Measurements from ENCODE around the gene ADAD1. TPM values are rescaled to one million over a fixed set of nuclear protein-coding genes. Genes with fewer than 3 reads are reported as not detected.

The ADAD1 gene
- total and polyA plus RNA-seq, 2 donors (not counting 3 experiments of a cell fraction or from before 2014, with no cell fraction given) = not detected

DNA sequence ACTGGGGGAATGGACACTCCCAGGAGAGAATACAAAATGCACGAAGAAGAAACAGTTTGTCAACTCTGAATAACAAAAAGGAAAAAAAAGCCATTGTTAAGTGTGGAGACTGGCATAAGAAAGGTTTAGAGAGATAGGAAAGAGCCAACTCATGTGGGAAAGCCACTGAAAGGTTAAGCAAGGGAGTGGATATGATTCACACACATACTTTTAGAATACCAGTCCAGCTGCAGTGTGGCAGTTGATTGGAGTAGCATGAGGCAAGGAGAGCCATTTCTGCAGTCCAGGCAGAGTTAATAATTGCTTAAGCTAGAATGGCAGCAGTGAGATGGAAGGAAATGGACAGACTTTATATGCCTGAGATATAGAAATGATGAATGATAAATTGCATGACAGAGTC is 36.9 kb upstream of the ADAD1 start:
- ChIA-PET POLR2A (no interaction called here), CTCF (interaction anchor here (0.5 kb wide), 1 partner anchor 23 kb away, joined by 3 read pairs; no protein-coding TSS in a partner anchor)
- Histone ChIP-seq H3K4me2 (ENCODE audit: insufficient read depth, low read length) (no peak overlapping the region), H3K9ac (replicated peaks; ENCODE audit: extremely low read depth, insufficient read depth, low read length) (no peak overlapping the region), H3K79me2 (ENCODE audit: control insufficient read depth, insufficient read depth, low read length) (no peaks in the 10 kb centered on the region), H3K36me3 (ENCODE audit: control insufficient read depth in 2 of 2, extremely low read depth in 1 of 2, insufficient read depth in 2 of 2, low read length in 2 of 2) (peaks cover 2 to 3% of the 10 kb centered on the region in 2 experiments), H3K4me3 (replicated peaks in 1 of 3; ENCODE audit: insufficient read depth in 1 of 3, low read depth in 1 of 3, low read length in 3 of 3) (no peak overlapping the region), H3K9me3 (replicated peaks; ENCODE audit: control insufficient read depth, insufficient read depth, low read length) (no peaks in the 10 kb centered on the region), H4K20me1 (replicated peaks; ENCODE audit: control insufficient read depth, extremely low read depth, insufficient read depth, low read length) (no peaks in the 10 kb centered on the region), H3K9me1 (replicated peaks; ENCODE audit: control insufficient read depth, extremely low read depth, insufficient read depth, low read length) (no peaks in the 10 kb centered on the region), H2AFZ (ENCODE audit: low read depth, low read length) (no peak overlapping the region), H3K27me3 (ENCODE audit: control insufficient read depth in 2 of 2, insufficient read depth in 2 of 2, low read length in 2 of 2) (no peaks in the 10 kb centered on the region), H3K27ac (ENCODE audit: insufficient read depth, low read depth, low read length) (no peak overlapping the region), H3K4me1 (ENCODE audit: control insufficient read depth, extremely low read depth, insufficient read depth, low read length) (no peaks in the 10 kb centered on the region)
- intact Hi-C loops (cut with micrococcal nuclease) (no loop called here), dilution Hi-C loops (cut with MboI; ENCODE audit: extremely low pct_ligation_motif_present, low sequenced_read_pairs) (no loop called here)
- FAIRE-seq (no peak), DNase-seq (ENCODE audit: low read depth, low spot score) (no peak)
- no TSS peak for BruUV-seq (replicated peaks)
- no peak for TF ChIP-seq POLR2AphosphoS5 (IDR thresholded peaks at IDR 0.05; ENCODE audit: insufficient read depth, low read depth, low read length)
- TF ChIP-seq FOS (IDR thresholded peaks at IDR 0.05; ENCODE audit: borderline replicate concordance, insufficient read depth, low read length) = no peak
- no peak for TF ChIP-seq MAX (IDR thresholded peaks at IDR 0.05; ENCODE audit: insufficient read depth, insufficient read length)
- no peak for TF ChIP-seq MYC (IDR thresholded peaks at IDR 0.05; ENCODE audit: low read depth, low read length)
- no peak for TF ChIP-seq JUN (IDR thresholded peaks at IDR 0.05; ENCODE audit: borderline replicate concordance, insufficient read depth, insufficient read length, low read depth)
- no peak for TF ChIP-seq EZH2 (IDR thresholded peaks at IDR 0.05; ENCODE audit: borderline replicate concordance, low read depth, low read length, severe bottlenecking)
- TF ChIP-seq GATA2 (IDR thresholded peaks at IDR 0.05; ENCODE audit: insufficient read depth, insufficient read length, low read depth, low read length) = no peak
- TF ChIP-seq, protein P1, sequence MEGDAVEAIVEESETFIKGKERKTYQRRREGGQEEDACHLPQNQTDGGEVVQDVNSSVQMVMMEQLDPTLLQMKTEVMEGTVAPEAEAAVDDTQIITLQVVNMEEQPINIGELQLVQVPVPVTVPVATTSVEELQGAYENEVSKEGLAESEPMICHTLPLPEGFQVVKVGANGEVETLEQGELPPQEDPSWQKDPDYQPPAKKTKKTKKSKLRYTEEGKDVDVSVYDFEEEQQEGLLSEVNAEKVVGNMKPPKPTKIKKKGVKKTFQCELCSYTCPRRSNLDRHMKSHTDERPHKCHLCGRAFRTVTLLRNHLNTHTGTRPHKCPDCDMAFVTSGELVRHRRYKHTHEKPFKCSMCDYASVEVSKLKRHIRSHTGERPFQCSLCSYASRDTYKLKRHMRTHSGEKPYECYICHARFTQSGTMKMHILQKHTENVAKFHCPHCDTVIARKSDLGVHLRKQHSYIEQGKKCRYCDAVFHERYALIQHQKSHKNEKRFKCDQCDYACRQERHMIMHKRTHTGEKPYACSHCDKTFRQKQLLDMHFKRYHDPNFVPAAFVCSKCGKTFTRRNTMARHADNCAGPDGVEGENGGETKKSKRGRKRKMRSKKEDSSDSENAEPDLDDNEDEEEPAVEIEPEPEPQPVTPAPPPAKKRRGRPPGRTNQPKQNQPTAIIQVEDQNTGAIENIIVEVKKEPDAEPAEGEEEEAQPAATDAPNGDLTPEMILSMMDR (IDR thresholded peaks at IDR 0.05; ENCODE audit: extremely low read depth in 1 of 2, insufficient read depth in 1 of 2, low read depth in 1 of 2, low read length in 2 of 2) = no peak
- no peak for TF ChIP-seq POLR2A (IDR thresholded peaks at IDR 0.05; ENCODE audit: low read depth, low read length)

Data from endothelial cell of umbilical vein (primary cell).